ENCODE measurements around the gene ITGA6.
"Not testable (repeated sequence)": the region's sequence is repeated elsewhere in the genome, so short reads cannot be mapped to it uniquely, and the experiment has no call there.

ITGA6 gene

DNA sequence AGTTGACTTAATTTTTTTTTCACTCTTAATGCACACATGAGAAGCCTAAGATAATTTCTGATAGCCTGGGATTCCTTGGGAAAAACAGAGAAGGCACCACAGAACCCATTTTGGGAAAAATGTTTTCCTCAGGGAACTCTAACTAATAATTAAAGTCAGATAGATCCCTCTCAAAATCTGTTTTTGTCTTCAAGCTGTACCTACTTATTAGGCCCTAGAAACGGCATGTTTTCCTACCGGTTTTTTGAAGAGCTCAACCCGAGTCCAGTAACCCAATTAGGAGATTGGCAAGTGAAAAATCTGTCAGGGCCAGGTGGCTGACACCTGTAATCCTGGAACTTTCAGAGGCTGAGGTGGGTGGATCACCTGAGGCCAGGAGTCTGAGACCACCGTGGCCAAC, 112.4 kb downstream of the ITGA6 start:
- no peak overlapping the region for H3K4me3 ChIP-seq (ENCODE audit: control insufficient read depth, low read depth, low read length)
- no peak for TF ChIP-seq CTCF (conservative IDR thresholded peaks at IDR 0.05; ENCODE audit: control insufficient read depth, insufficient read depth, low read depth, low read length)
- no peak for DNase-seq (ENCODE audit: low read depth)

- DNase-seq (ENCODE audit: low read depth) = no peak
- no peak overlapping the region for H3K4me3 ChIP-seq (ENCODE audit: control insufficient read depth, low read depth, low read length)
- no peak for TF ChIP-seq CTCF (conservative IDR thresholded peaks at IDR 0.05; ENCODE audit: control insufficient read depth, insufficient read depth, low read depth, low read length)
Measured at GRCh38 chr2:172540421-172540820, 113.0 kb downstream of the ITGA6 start.

GRCh38 chr2:172545408-172546075, 118.2 kb downstream of the ITGA6 start:
- DNase-seq (ENCODE audit: low read depth) = no peak
- TF ChIP-seq CTCF (conservative IDR thresholded peaks at IDR 0.05; ENCODE audit: control insufficient read depth, insufficient read depth, low read depth, low read length) = no peak
- no peak overlapping the region for H3K4me3 ChIP-seq (ENCODE audit: control insufficient read depth, low read depth, low read length)

DNA sequence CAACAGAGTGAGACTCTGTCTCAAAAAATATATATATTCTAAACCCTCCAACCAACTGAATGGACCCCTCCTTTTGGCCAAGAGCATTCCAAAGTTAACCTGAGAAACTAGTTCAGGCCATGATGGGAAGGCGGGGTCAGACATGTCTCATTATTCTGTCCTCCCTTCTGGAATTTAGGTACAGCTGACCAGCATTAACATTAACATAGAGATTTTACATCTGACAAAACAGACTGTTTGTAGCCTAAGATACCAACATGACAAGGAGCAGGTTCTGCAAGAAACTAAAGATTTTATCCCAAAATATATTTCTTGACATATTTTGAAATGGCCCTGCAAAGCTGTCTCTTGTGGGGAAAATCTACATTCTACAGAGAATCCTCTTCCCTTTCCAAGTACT, 121.7 kb downstream of the ITGA6 start:
- no peak overlapping the region for H3K4me3 ChIP-seq (ENCODE audit: control insufficient read depth, low read depth, low read length)
- no peak for DNase-seq (ENCODE audit: low read depth)
- no peak for TF ChIP-seq CTCF (conservative IDR thresholded peaks at IDR 0.05; ENCODE audit: control insufficient read depth, insufficient read depth, low read depth, low read length)

DNA sequence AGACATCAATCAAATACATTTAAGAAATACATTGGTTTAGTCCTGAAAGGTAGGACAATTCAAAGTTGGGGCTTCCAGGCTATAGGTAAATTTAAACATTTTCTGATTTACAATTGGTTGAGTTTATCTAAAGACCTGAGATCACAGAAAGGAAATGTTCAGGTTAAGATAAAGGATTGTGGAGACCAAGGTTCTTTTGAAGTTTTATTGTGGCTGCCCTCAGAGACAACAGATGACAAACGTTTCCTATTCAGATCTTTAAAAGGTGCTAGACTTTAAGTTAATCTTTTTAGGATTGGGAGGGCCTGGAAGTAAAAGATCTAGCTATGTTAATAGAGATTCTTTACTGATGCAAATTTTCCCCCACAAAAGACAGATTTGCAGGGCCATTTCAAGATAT, 122.4 kb downstream of the ITGA6 start:
- DNase-seq (ENCODE audit: low read depth); H3K4me3 ChIP-seq (ENCODE audit: control insufficient read depth, low read depth, low read length): not testable (repeated sequence)

- no peak for DNase-seq (ENCODE audit: low read depth)
- TF ChIP-seq CTCF (conservative IDR thresholded peaks at IDR 0.05; ENCODE audit: control insufficient read depth, insufficient read depth, low read depth, low read length) = no peak
- H3K4me3 ChIP-seq (ENCODE audit: control insufficient read depth, low read depth, low read length) = no peak overlapping the region
Measured at GRCh38 chr2:172550419-172550818, 123.0 kb downstream of the ITGA6 start.

DNA sequence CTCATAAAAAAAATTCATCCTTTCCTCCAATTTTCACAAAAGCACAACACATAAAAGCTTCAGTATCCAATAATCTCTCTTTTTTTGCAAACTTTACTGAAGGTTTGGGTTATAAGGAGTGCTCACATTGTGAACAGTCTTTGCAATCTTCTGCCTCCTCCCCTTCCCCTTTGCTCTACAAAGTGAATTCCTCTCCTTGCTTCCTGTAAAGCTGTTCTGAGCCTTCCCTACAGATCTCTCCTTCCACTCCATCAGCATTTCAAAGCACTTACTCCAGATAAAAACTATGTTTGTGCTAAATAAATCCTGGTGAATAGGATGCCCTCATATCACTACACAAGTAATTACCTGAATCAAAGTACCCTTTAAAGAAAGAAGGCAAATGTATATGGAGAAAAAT, 123.9 kb downstream of the ITGA6 start:
- no peak for TF ChIP-seq CTCF (conservative IDR thresholded peaks at IDR 0.05; ENCODE audit: control insufficient read depth, insufficient read depth, low read depth, low read length)
- DNase-seq (ENCODE audit: low read depth) = peak; percentile 35
- H3K4me3 ChIP-seq (ENCODE audit: control insufficient read depth, low read depth, low read length) = no peak overlapping the region
